ENCODE measurements around the gene PRRC2B.
"Not testable (repeated sequence)": the region's sequence is repeated elsewhere in the genome, so short reads cannot be mapped to it uniquely, and the experiment has no call there.

Gene PRRC2B

GRCh38 chr9:131530920-131531832, 137.3 kb downstream of the PRRC2B start, which contains the start of gene UCK1:
UCK1 (minus strand) TSS chr9:131531263; CDS start chr9:131531174, 89 bp downstream.
- peak; percentile 40 to 52 for DNase-seq (ENCODE audit: low read depth in 2 of 2, low spot score in 1 of 2)

- DNase-seq (ENCODE audit: low read depth in 2 of 2, low spot score in 1 of 2), result no peak
Measured at GRCh38 chr9:131534721-131535237, 140.9 kb downstream of the PRRC2B start.

- no peak for DNase-seq (ENCODE audit: low read depth in 2 of 2, low spot score in 1 of 2)
Measured at GRCh38 chr9:131537946-131538345, 144.1 kb downstream of the PRRC2B start.

- no peak for DNase-seq (ENCODE audit: low read depth in 2 of 2, low spot score in 1 of 2)
Measured at GRCh38 chr9:131539223-131539923, 145.5 kb downstream of the PRRC2B start.

GRCh38 chr9:131543141-131543540, 149.3 kb downstream of the PRRC2B start:
- no peak for DNase-seq (ENCODE audit: low read depth in 2 of 2, low spot score in 1 of 2)

GRCh38 chr9:131545003-131545785, 151.3 kb downstream of the PRRC2B start, which contains the start of gene PRRT1B:
PRRT1B (plus strand) TSS chr9:131545523; CDS start chr9:131545616, 93 bp downstream.
- DNase-seq (ENCODE audit: low read depth in 2 of 2, low spot score in 1 of 2), result no peak

- DNase-seq (ENCODE audit: low read depth in 2 of 2, low spot score in 1 of 2), result no peak
Measured at GRCh38 chr9:131545786-131546335, 152.0 kb downstream of the PRRC2B start.

- DNase-seq (ENCODE audit: low read depth in 2 of 2, low spot score in 1 of 2), result no peak
Measured at GRCh38 chr9:131546336-131547084, 152.6 kb downstream of the PRRC2B start.

GRCh38 chr9:131549186-131549585, 155.3 kb downstream of the PRRC2B start:
- DNase-seq (ENCODE audit: low read depth in 2 of 2, low spot score in 1 of 2), result not testable (repeated sequence)

All from stimulated activated CD8-positive, alpha-beta memory T cell treated with anti-CD3 and anti-CD28 coated beads, Interleukin-4, amount 100 ng/mL, for 1 hour (primary cell).